C4-2B (cell line): ENCODE results near the gene ACVR1.

Source experiments
- H3K27ac ChIP-seq: fragments of 450-650 bp; 2 replicates; pipeline ENCODE4 v1.5.1; 2017
- ZFX ChIP-seq: fragments of 450-650 bp; IDR thresholded peaks from 2 replicates; pipeline ENCODE4 v1.6.1; 2017
- TF ChIP-seq, protein P1 (sequence below): fragments of 450-650 bp; conservative IDR thresholded peaks from 2 replicates; pipeline ENCODE4 v1.5.1; 2017; ENCODE audit warnings: mild to moderate bottlenecking

Gene ACVR1

DNA sequence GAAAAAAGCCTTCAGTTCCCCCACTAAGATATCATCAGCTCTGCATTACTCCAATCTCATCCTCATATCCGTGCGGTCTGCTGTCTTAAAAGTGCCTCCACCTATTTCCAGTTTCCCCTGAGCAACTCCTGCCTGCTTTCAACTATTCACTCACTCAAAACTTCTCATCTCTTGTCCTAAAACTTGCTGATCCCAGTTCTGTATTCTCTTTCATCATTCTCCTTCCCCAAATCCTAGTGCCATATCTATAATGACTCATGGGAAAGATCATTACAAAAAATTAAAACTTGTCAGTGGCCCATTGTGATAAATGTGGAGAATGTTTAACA lies 20.0 kb downstream of the ACVR1 start:
- TF ChIP-seq, protein P1, sequence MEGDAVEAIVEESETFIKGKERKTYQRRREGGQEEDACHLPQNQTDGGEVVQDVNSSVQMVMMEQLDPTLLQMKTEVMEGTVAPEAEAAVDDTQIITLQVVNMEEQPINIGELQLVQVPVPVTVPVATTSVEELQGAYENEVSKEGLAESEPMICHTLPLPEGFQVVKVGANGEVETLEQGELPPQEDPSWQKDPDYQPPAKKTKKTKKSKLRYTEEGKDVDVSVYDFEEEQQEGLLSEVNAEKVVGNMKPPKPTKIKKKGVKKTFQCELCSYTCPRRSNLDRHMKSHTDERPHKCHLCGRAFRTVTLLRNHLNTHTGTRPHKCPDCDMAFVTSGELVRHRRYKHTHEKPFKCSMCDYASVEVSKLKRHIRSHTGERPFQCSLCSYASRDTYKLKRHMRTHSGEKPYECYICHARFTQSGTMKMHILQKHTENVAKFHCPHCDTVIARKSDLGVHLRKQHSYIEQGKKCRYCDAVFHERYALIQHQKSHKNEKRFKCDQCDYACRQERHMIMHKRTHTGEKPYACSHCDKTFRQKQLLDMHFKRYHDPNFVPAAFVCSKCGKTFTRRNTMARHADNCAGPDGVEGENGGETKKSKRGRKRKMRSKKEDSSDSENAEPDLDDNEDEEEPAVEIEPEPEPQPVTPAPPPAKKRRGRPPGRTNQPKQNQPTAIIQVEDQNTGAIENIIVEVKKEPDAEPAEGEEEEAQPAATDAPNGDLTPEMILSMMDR, result no peak
- TF ChIP-seq ZFX, result no peak
- no peak overlapping the region for H3K27ac ChIP-seq

DNA sequence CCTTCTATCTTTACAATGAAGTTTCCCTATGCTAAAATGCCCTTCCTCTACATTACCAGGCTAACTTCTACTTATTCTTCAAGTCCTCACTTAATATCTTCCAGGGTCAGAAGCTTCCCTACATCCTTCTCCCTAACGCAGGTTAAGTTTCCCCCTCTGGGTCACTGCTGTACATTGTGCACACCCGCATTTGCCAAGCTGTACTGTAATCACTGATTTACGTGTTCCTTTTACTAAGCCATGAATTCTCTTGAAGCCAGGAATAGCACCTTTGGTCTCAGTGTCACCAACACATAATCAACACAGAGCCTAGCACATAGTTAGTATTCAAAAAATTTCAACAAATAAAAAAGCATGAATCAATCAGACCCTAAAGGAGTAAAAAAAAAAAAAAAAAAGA lies 22.3 kb downstream of the ACVR1 start:
- H3K27ac ChIP-seq, result no peak overlapping the region

DNA sequence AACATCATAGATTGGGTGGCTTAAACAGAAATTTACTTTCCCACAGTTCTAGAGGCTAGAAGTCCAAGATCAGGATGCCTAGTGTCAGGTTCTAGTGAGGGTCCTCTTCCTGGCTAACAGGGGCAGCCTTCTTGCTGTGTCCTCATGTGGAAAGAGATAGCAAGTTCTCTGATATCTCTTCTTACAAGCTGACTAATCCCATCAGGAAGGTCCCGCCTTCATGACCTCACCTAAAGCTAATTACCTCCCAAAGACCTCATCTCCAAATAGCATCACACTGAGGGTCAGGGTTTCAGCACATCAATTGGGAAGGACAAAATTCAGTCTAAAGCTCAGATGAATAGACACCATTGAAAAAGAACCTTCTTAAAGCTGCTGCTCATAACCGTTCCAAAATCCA lies 22.9 kb downstream of the ACVR1 start:
- TF ChIP-seq, protein P1, result no peak
- TF ChIP-seq ZFX, result no peak
- H3K27ac ChIP-seq, result no peak overlapping the region

More for the DNA sequence above, 22.3 kb downstream of the ACVR1 start:
- TF ChIP-seq ZFX, result no peak
- TF ChIP-seq, protein P1, result no peak

DNA sequence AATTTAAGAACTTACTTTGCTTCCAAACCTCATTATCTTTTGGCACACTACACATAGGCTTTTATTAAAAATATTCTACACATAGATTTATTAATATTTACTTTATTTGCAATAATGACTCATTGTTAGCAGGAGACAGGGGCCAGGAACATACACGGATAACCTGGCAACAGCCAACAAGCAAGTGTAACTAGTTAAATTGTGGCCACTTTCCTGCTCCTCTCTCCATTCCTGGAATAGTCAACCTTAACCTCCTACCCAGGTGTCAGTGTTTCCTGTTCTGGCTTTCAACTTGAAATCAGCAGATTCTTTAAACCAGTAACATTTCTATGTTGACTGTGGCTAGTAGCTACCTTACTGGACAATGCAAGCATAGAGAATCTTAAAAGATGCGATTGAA lies 26.5 kb downstream of the ACVR1 start:
- peak overlapping the region; percentile 53; the same call in 1 of the 2 replicates for H3K27ac ChIP-seq
- no peak for TF ChIP-seq ZFX
- TF ChIP-seq, protein P1, result no peak

DNA sequence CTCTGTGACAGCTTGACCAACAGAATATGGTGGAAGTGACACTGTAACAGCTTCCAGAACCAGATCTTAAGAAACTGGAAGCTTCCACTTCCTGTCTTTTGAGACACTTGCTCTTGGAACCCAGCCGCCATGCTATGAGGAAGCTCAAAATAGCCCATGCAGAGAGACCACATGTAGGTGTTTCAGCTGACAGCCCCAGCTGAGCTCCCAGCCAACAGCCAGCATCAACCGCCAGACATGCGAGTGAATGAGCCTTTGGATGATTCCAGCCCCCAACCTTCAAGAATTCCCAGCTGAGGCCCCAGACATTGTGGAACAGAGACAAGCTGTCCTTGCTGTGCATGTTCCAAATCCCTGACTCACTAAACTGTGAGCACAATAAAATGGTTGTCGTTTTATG lies 27.9 kb downstream of the ACVR1 start:
- TF ChIP-seq, protein P1, result no peak
- no peak for TF ChIP-seq ZFX

DNA sequence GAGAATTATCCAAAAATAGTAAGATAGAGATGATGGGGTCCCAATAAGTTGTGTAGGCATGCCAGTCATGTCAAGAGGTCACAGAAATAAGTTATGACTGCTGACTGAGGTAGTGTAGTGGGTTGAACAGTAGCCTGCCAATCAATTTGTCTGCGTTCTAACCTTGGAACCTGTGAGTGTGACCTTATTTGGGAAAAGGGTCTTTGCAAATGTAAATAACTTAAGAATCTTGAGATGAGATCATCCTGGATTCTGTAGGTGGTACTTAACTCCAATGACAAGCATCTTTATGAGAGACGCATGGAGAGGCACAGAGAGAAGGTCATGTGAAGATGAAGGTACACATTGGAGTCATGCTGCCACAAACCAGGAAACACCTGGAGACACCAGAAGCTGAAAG lies 31.0 kb downstream of the ACVR1 start:
- H3K27ac ChIP-seq, result no peak overlapping the region
- TF ChIP-seq, protein P1, result no peak
- no peak for TF ChIP-seq ZFX

More for the DNA sequence above, 27.9 kb downstream of the ACVR1 start:
- H3K27ac ChIP-seq, result no peak overlapping the region

DNA sequence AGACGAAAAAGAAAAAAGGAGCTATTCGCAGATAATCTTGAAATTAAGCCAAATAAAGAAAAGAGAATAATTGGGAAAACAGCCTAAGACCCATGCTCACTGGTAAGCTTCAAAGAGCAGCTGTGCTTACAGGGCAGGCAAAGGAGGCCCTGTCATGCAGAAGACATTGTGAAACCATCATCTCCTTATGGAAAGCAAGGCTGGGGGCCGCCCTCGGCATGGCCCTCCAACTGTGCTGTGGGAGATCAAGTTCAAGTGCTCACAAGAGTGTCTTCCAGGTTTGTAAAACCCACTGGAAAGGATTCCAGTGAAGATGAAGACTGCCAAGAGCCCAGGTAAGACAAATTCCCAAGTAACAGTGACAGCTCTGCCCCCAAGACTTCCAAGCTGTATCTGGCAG lies 32.2 kb downstream of the ACVR1 start:
- no peak for TF ChIP-seq ZFX
- TF ChIP-seq, protein P1, result no peak
- no peak overlapping the region for H3K27ac ChIP-seq
